Esophagus (tissue), 2 donors: ENCODE measurements around the gene GALNT7. TPM values are rescaled to one million over a fixed set of nuclear protein-coding genes. Genes with fewer than 3 reads are reported as not detected.

Experiments used
- H3K27ac ChIP-seq, 2 donors: one replicate each; pipeline ENCODE4 v1.5.1; 2013; ENCODE audit warnings: low read depth in 2 of 2, mild to moderate bottlenecking in 2 of 2, inconsistent platforms in 1 of 2, low read length in 1 of 2, moderate library complexity in 1 of 2
- H3K27me3 ChIP-seq, 2 donors: one replicate each; pipeline ENCODE4 v1.6.1; 2013; ENCODE audit warnings: low read length in 2 of 2, control low read depth in 1 of 2, mild to moderate bottlenecking in 1 of 2; ENCODE audit not compliant: insufficient read depth in 2 of 2, control insufficient read depth in 1 of 2
- H3K36me3 ChIP-seq, 2 donors: one replicate each; pipeline ENCODE4 v1.6.1; 2013; ENCODE audit warnings: low read length in 1 of 2; ENCODE audit not compliant: control insufficient read depth in 2 of 2, insufficient read depth in 2 of 2
- H3K4me1 ChIP-seq, 2 donors: one replicate each; pipeline ENCODE4 v1.6.1; 2013; ENCODE audit warnings: low read length in 1 of 2; ENCODE audit not compliant: control insufficient read depth in 2 of 2, insufficient read depth in 2 of 2
- H3K4me3 ChIP-seq, 2 donors: one replicate each; pipeline ENCODE4 v1.5.1; 2013; ENCODE audit warnings: low read length in 2 of 2, mild to moderate bottlenecking in 2 of 2, low read depth in 1 of 2, moderate library complexity in 1 of 2
- H3K9me3 ChIP-seq, 2 donors: one replicate each; pipeline ENCODE4 v1.6.1; 2013; ENCODE audit warnings: mild to moderate bottlenecking in 2 of 2, low read depth in 1 of 2, low read length in 1 of 2, moderate library complexity in 1 of 2; ENCODE audit not compliant: control insufficient read depth in 2 of 2, insufficient read depth in 1 of 2
- WGBS, 2 donors: extraction: QIAGEN DNeasy Blood & Tissue Kit; methylation state at CpG; one replicate each; pipeline ENCODE4 v1.1.7; 2013; 5-methylcytosine and 5-hydroxymethylcytosine counted together
- polyA plus RNA-seq, 2 donors: library from polyadenylated mRNA; stranded (reverse); fragments of 200-250 nt; gene quantifications; one replicate each; pipeline ENCODE4 v1.2.3, GENCODE V29; 2013
- donor health status: healthy with polysubstance abuse.
- donor health status: Bipolar disorder and iron deficiency.

The GALNT7 gene
- polyA plus RNA-seq, 2 donors: 13.6 to 15.1 TPM

- no peak overlapping the region for H3K27ac ChIP-seq
- no peaks in the 10 kb centered on the region for H3K4me1 ChIP-seq
- H3K27me3 ChIP-seq: no peaks in the 10 kb centered on the region
- H3K4me3 ChIP-seq: no peak overlapping the region
- H3K9me3 ChIP-seq: no peaks in the 10 kb centered on the region
- no peaks in the 10 kb centered on the region for H3K36me3 ChIP-seq
- 93 to 96% methylated on average over 7 of the region's 7 CpGs for WGBS, 2 donors
These were observed 106.5 kb downstream of the GALNT7 start for GRCh38 chr4:173275150-173275549.

- Histone ChIP-seq H3K4me1 (no peaks in the 10 kb centered on the region), H3K27me3 (no peaks in the 10 kb centered on the region), H3K9me3 (no peaks in the 10 kb centered on the region), H3K36me3 (peaks cover 0 to 5% of the 10 kb centered on the region in 2 donors), H3K4me3 (no peak overlapping the region), H3K27ac (no peak overlapping the region)
- 90% methylated on average over 2 of the region's 2 CpGs for WGBS, 2 donors
These were observed 108.7 kb downstream of the GALNT7 start for GRCh38 chr4:173277340-173277739.

GRCh38 chr4:173280998-173281397, 112.4 kb downstream of the GALNT7 start:
- Histone ChIP-seq H3K4me3 (no peak overlapping the region), H3K27me3 (no peaks in the 10 kb centered on the region), H3K4me1 (no peaks in the 10 kb centered on the region), H3K9me3 (no peaks in the 10 kb centered on the region), H3K27ac (no peak overlapping the region), H3K36me3 (peaks cover 0 to 5% of the 10 kb centered on the region in 2 donors)
- 91% methylated on average over 4 of the region's 4 CpGs for WGBS, 2 donors

- Histone ChIP-seq H3K36me3 (peaks cover 0 to 5% of the 10 kb centered on the region in 2 donors), H3K27ac (no peak overlapping the region), H3K27me3 (no peaks in the 10 kb centered on the region), H3K4me1 (no peaks in the 10 kb centered on the region), H3K4me3 (no peak overlapping the region), H3K9me3 (no peaks in the 10 kb centered on the region)
- 86 to 87% methylated on average over 14 of the region's 14 CpGs for WGBS, 2 donors
These were observed 113.0 kb downstream of the GALNT7 start for GRCh38 chr4:173281406-173282255.

- H3K27ac ChIP-seq: no peak overlapping the region
- H3K4me1 ChIP-seq: no peaks in the 10 kb centered on the region
- no peaks in the 10 kb centered on the region for H3K9me3 ChIP-seq
- no peak overlapping the region for H3K4me3 ChIP-seq
- WGBS, 2 donors: 90 to 92% methylated on average over 4 of the region's 4 CpGs
- peaks cover 0 to 5% of the 10 kb centered on the region in 2 donors for H3K36me3 ChIP-seq
- no peaks in the 10 kb centered on the region for H3K27me3 ChIP-seq
These were observed 113.6 kb downstream of the GALNT7 start for GRCh38 chr4:173282256-173282562.

GRCh38 chr4:173282626-173283025, 114.0 kb downstream of the GALNT7 start:
- peaks cover 0 to 4% of the 10 kb centered on the region in 2 donors for H3K9me3 ChIP-seq
- no peaks in the 10 kb centered on the region for H3K27me3 ChIP-seq
- no peak overlapping the region for H3K4me3 ChIP-seq
- H3K4me1 ChIP-seq: no peaks in the 10 kb centered on the region
- WGBS, 2 donors: 84 to 88% methylated on average over 3 of the region's 3 CpGs
- peaks cover 0 to 5% of the 10 kb centered on the region in 2 donors for H3K36me3 ChIP-seq
- H3K27ac ChIP-seq: no peak overlapping the region

GRCh38 chr4:173284463-173284862, 115.9 kb downstream of the GALNT7 start:
- Histone ChIP-seq H3K27ac (no peak overlapping the region), H3K4me3 (no peak overlapping the region), H3K27me3 (no peaks in the 10 kb centered on the region), H3K36me3 (peaks cover 0 to 5% of the 10 kb centered on the region in 2 donors), H3K9me3 (peaks cover 0 to 4% of the 10 kb centered on the region in 2 donors), H3K4me1 (no peaks in the 10 kb centered on the region)

- no peaks in the 10 kb centered on the region for H3K4me1 ChIP-seq
- 79 to 99% methylated on average over 2 of the region's 2 CpGs for WGBS, 2 donors
- no peak overlapping the region for H3K27ac ChIP-seq
- H3K36me3 ChIP-seq: no peaks in the 10 kb centered on the region
- H3K4me3 ChIP-seq: no peak overlapping the region
- H3K27me3 ChIP-seq: no peaks in the 10 kb centered on the region
- peaks cover 0 to 4% of the 10 kb centered on the region in 2 donors for H3K9me3 ChIP-seq
These were observed 118.9 kb downstream of the GALNT7 start for GRCh38 chr4:173287486-173287885.

- H3K4me1 ChIP-seq: no peaks in the 10 kb centered on the region
- H3K4me3 ChIP-seq: no peak overlapping the region
- 74% methylated on average over 4 of the region's 4 CpGs for WGBS, 2 donors
- no peaks in the 10 kb centered on the region for H3K36me3 ChIP-seq
- H3K27ac ChIP-seq: no peak overlapping the region
- no peaks in the 10 kb centered on the region for H3K27me3 ChIP-seq
- H3K9me3 ChIP-seq: peaks cover 0 to 4% of the 10 kb centered on the region in 2 donors
These were observed 119.7 kb downstream of the GALNT7 start for GRCh38 chr4:173288296-173288695.

GRCh38 chr4:173288698-173289352, 120.2 kb downstream of the GALNT7 start:
- peaks cover 0 to 4% of the 10 kb centered on the region in 2 donors for H3K9me3 ChIP-seq
- H3K4me3 ChIP-seq: no peak overlapping the region
- H3K4me1 ChIP-seq: no peaks in the 10 kb centered on the region
- no peaks in the 10 kb centered on the region for H3K27me3 ChIP-seq
- WGBS, 2 donors: 87 to 93% methylated on average over 3 of the region's 3 CpGs
- H3K36me3 ChIP-seq: no peaks in the 10 kb centered on the region
- H3K27ac ChIP-seq: no peak overlapping the region
